Measurements from ENCODE around the gene IL18. TPM values are rescaled to one million over a fixed set of nuclear protein-coding genes. Genes with fewer than 3 reads are reported as not detected.

Gene IL18
- total RNA-seq: 0.58 and 0.67 TPM in 2 replicates
- 1.5 TPM for total RNA-seq (2013)
- 0.45 and 1.6 TPM in 2 replicates for polyA plus RNA-seq
- polyA minus RNA-seq: 0.43 TPM in 1 of 2 replicates, not detected in the other

DNA sequence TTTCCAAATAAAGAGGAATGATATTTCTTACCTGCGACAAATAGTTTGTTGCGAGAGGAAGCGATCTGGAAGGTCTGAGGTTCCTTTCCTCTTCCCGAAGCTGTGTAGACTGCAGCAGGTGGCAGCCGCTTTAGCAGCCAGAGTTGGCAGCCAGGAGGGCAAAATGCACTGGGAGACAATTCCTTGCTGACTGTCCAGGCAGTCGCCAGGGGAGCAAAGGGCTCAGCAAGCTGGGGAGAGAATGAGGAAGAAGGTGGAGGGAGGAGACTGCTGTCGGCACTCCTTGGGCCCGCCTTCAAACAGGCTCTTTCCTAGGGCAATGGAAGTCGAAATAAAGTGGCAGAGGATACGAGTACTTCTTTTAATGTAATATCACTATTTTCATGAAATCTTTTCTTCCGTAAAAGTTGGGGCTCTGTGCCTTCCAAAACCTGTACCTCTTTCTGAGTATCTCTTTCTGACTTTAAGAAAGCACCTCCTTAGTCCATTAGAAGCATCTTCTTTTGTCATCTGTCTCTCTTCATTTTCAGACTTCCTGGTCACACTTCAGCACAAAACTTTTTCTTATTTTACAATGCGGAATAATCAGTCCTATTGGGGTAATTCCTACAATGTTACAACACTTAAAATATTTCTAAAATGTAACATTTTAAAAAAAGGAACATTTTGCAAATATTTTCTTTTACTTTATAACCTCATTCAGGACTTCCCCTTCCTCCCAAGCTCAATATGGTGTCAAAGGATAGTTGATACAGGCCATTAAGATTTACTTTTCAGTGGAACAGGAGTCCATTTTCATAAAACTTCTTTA is at the start of gene IL18:
IL18 (minus strand) TSS at position 220 of the 811 bp plus-strand sequence. CDS start 9,041 bp downstream, outside the sequence.
- H2AFZ ChIP-seq (ENCODE audit: insufficient read depth, low read depth, low read length, poor library complexity, severe bottlenecking): peak within 1 kb of the TSS; percentile 50

More for the DNA sequence above, at the start of gene IL18:
- Histone ChIP-seq H3K4me1 (ENCODE audit: control insufficient read depth in 2 of 2, insufficient read depth in 2 of 2, low read length in 2 of 2) (peaks cover 0 to 3% of the 10 kb centered on the region in 2 donors), H3K4me2 (replicated peaks; ENCODE audit: low read depth, low read length, poor library complexity, severe bottlenecking) (peak within 1 kb of the TSS; percentile 56), H4K20me1 (ENCODE audit: control insufficient read depth, insufficient read depth, low read length, poor library complexity, severe bottlenecking) (no peaks in the 10 kb centered on the region), H3K36me3 (replicated peaks in 1 of 2; ENCODE audit: control extremely low read depth in 1 of 2, control insufficient read depth in 1 of 2, extremely low read depth in 1 of 2, insufficient read depth in 2 of 2, low read length in 1 of 2) (no peaks in the 10 kb centered on the region), H3K79me2 (ENCODE audit: control insufficient read depth, insufficient read depth, low read length) (no peaks in the 10 kb centered on the region), H3K4me3 (ENCODE audit: control extremely low read depth in 1 of 5, extremely low read depth in 1 of 5, insufficient read depth in 1 of 5, low read depth in 2 of 5, low read length in 4 of 5) (peak within 1 kb of the TSS in 3 of 5 experiments; percentile 31 to 51 (median 43)), H3K27ac (ENCODE audit: low read length in 2 of 2) (no peak within 1 kb of the TSS), H3K9ac (ENCODE audit: low read length) (peak within 1 kb of the TSS; percentile 56), H3K9me3 (ENCODE audit: control extremely low read depth in 1 of 3, control insufficient read depth in 2 of 3, insufficient read depth in 1 of 3, low read length in 2 of 3) (peaks cover 0 to 4% (median 0%) of the 10 kb centered on the region in 3 donors), H3K27me3 (replicated peaks in 1 of 4; ENCODE audit: control extremely low read depth in 1 of 4, control insufficient read depth in 3 of 4, insufficient read depth in 4 of 4, low read length in 3 of 4) (no peaks in the 10 kb centered on the region)
- Mint-ChIP-seq H3K9me3 (ENCODE audit: insufficient read depth) (no peaks in the 10 kb centered on the region), H3K4me1 (peaks cover 7% of the 10 kb centered on the region), H3K4me3 (peak within 1 kb of the TSS; percentile 75), H3K27me3 (peaks cover 36% of the 10 kb centered on the region), H3K27ac (no peak within 1 kb of the TSS)
- ChIA-PET POLR2A (no interaction called here), CTCF (interaction anchor here (1.2 kb wide), 1 partner anchor 14 kb away, joined by 3 read pairs; no protein-coding TSS in a partner anchor)
- 5% methylated on average over 8 of the region's 12 CpGs for WGBS (ENCODE audit: insufficient coverage)
- intact Hi-C loops (cut with micrococcal nuclease): no loop called here
- peak; percentile 25 for DNase-seq
- ATAC-seq (ENCODE audit: low read depth): no peak
- TF ChIP-seq EZH2 (IDR thresholded peaks at IDR 0.05; ENCODE audit: borderline replicate concordance, insufficient read depth, low read depth, low read length, poor library complexity, severe bottlenecking): no peak
- TF ChIP-seq CTCF (IDR thresholded peaks at IDR 0.05): no peak
